ENCODE measurements around the gene GPR31.
"Not testable (repeated sequence)": the region's sequence is repeated elsewhere in the genome, so short reads cannot be mapped to it uniquely, and the experiment has no call there.

The GPR31 gene

GRCh38 chr6:167193515-167194125 lies 35.8 kb upstream of the GPR31 start:
- not testable (repeated sequence) for H3K79me1 ChIP-seq (ENCODE audit: low read depth, low read length); DNase-seq (ENCODE audit: low spot score); H3K4me2 ChIP-seq (ENCODE audit: insufficient read depth, low read length, poor library complexity, severe bottlenecking); H2BK12ac ChIP-seq (ENCODE audit: low read length); H2AK5ac ChIP-seq (ENCODE audit: low read depth, low read length); H4K91ac ChIP-seq (ENCODE audit: low read depth, low read length, poor library complexity); H3K4ac ChIP-seq (ENCODE audit: low read length); H3K9ac ChIP-seq (ENCODE audit: low read depth, low read length, poor library complexity); H2AFZ ChIP-seq (ENCODE audit: low read length); H4K8ac ChIP-seq (ENCODE audit: low read depth, low read length); H3K27me3 ChIP-seq (ENCODE audit: control insufficient read depth in 3 of 3, insufficient read depth in 3 of 3, low read depth in 1 of 3, low read length in 3 of 3); H2BK5ac ChIP-seq (ENCODE audit: low read length); H3K4me1 ChIP-seq (ENCODE audit: control insufficient read depth in 2 of 2, insufficient read depth in 1 of 2, low read depth in 1 of 2, low read length in 2 of 2); H3K9me3 ChIP-seq (replicated peaks in 1 of 2; ENCODE audit: control insufficient read depth in 2 of 2, insufficient read depth in 1 of 2, low read depth in 1 of 2, low read length in 2 of 2); H2BK15ac ChIP-seq (ENCODE audit: low read length); H3K27ac ChIP-seq (replicated peaks; ENCODE audit: low read length); H3K36me3 ChIP-seq (replicated peaks in 1 of 2; ENCODE audit: control insufficient read depth in 2 of 2, insufficient read depth in 2 of 2, low read length in 2 of 2); H3K14ac ChIP-seq (ENCODE audit: low read length); H3K4me3 ChIP-seq (ENCODE audit: low read length in 2 of 2); H3K23ac ChIP-seq (ENCODE audit: low read depth, low read length, poor library complexity); H2BK120ac ChIP-seq (ENCODE audit: low read depth, low read length); H3K18ac ChIP-seq (ENCODE audit: low read length)
- no CpG with 5 or more reads among the region's 6 CpGs for WGBS, 2 donors (ENCODE audit: extremely low coverage in 2 of 2, insufficient read length in 2 of 2, insufficient replicate concordance in 1 of 2)

GRCh38 chr6:167191043-167191583 lies 33.3 kb upstream of the GPR31 start:
- not testable (repeated sequence) for H3K4me1 ChIP-seq (ENCODE audit: control insufficient read depth in 2 of 2, insufficient read depth in 1 of 2, low read depth in 1 of 2, low read length in 2 of 2); H3K27me3 ChIP-seq (ENCODE audit: control insufficient read depth in 3 of 3, insufficient read depth in 3 of 3, low read depth in 1 of 3, low read length in 3 of 3); H3K14ac ChIP-seq (ENCODE audit: low read length); H3K4me3 ChIP-seq (ENCODE audit: low read length in 2 of 2); H3K27ac ChIP-seq (replicated peaks; ENCODE audit: low read length); H3K4me2 ChIP-seq (ENCODE audit: insufficient read depth, low read length, poor library complexity, severe bottlenecking); H2BK15ac ChIP-seq (ENCODE audit: low read length); H3K36me3 ChIP-seq (replicated peaks in 1 of 2; ENCODE audit: control insufficient read depth in 2 of 2, insufficient read depth in 2 of 2, low read length in 2 of 2); H2AK5ac ChIP-seq (ENCODE audit: low read depth, low read length); H2BK12ac ChIP-seq (ENCODE audit: low read length); H3K18ac ChIP-seq (ENCODE audit: low read length); H4K91ac ChIP-seq (ENCODE audit: low read depth, low read length, poor library complexity); H3K9ac ChIP-seq (ENCODE audit: low read depth, low read length, poor library complexity); H3K79me1 ChIP-seq (ENCODE audit: low read depth, low read length); H3K9me3 ChIP-seq (replicated peaks in 1 of 2; ENCODE audit: control insufficient read depth in 2 of 2, insufficient read depth in 1 of 2, low read depth in 1 of 2, low read length in 2 of 2); H3K4ac ChIP-seq (ENCODE audit: low read length); H2BK5ac ChIP-seq (ENCODE audit: low read length); H3K23ac ChIP-seq (ENCODE audit: low read depth, low read length, poor library complexity); DNase-seq (ENCODE audit: low spot score); H2BK120ac ChIP-seq (ENCODE audit: low read depth, low read length); H2AFZ ChIP-seq (ENCODE audit: low read length); H4K8ac ChIP-seq (ENCODE audit: low read depth, low read length)
- WGBS, 2 donors (ENCODE audit: extremely low coverage in 2 of 2, insufficient read length in 2 of 2, insufficient replicate concordance in 1 of 2), result no CpG with 5 or more reads among the region's 8 CpGs

GRCh38 chr6:167187275-167187674 lies 29.5 kb upstream of the GPR31 start:
- not testable (repeated sequence) for H2BK12ac ChIP-seq (ENCODE audit: low read length); H3K27me3 ChIP-seq (ENCODE audit: control insufficient read depth in 3 of 3, insufficient read depth in 3 of 3, low read depth in 1 of 3, low read length in 3 of 3); H4K8ac ChIP-seq (ENCODE audit: low read depth, low read length); H4K91ac ChIP-seq (ENCODE audit: low read depth, low read length, poor library complexity); H3K9ac ChIP-seq (ENCODE audit: low read depth, low read length, poor library complexity); H3K36me3 ChIP-seq (replicated peaks in 1 of 2; ENCODE audit: control insufficient read depth in 2 of 2, insufficient read depth in 2 of 2, low read length in 2 of 2); H3K4ac ChIP-seq (ENCODE audit: low read length); H3K14ac ChIP-seq (ENCODE audit: low read length); H2BK5ac ChIP-seq (ENCODE audit: low read length); DNase-seq (ENCODE audit: low spot score); H3K4me2 ChIP-seq (ENCODE audit: insufficient read depth, low read length, poor library complexity, severe bottlenecking); H3K79me1 ChIP-seq (ENCODE audit: low read depth, low read length); H3K27ac ChIP-seq (replicated peaks; ENCODE audit: low read length); H2BK120ac ChIP-seq (ENCODE audit: low read depth, low read length); H3K4me3 ChIP-seq (ENCODE audit: low read length in 2 of 2); H3K4me1 ChIP-seq (ENCODE audit: control insufficient read depth in 2 of 2, insufficient read depth in 1 of 2, low read depth in 1 of 2, low read length in 2 of 2); H3K23ac ChIP-seq (ENCODE audit: low read depth, low read length, poor library complexity); H2AFZ ChIP-seq (ENCODE audit: low read length); H2AK5ac ChIP-seq (ENCODE audit: low read depth, low read length); H3K9me3 ChIP-seq (replicated peaks in 1 of 2; ENCODE audit: control insufficient read depth in 2 of 2, insufficient read depth in 1 of 2, low read depth in 1 of 2, low read length in 2 of 2); H3K18ac ChIP-seq (ENCODE audit: low read length); H2BK15ac ChIP-seq (ENCODE audit: low read length)
- no CpG with 5 or more reads among the region's 9 CpGs for WGBS, 2 donors (ENCODE audit: extremely low coverage in 2 of 2, insufficient read length in 2 of 2, insufficient replicate concordance in 1 of 2)

- H3K4me2 ChIP-seq (ENCODE audit: insufficient read depth, low read length, poor library complexity, severe bottlenecking); H3K4ac ChIP-seq (ENCODE audit: low read length); H3K23ac ChIP-seq (ENCODE audit: low read depth, low read length, poor library complexity); H4K8ac ChIP-seq (ENCODE audit: low read depth, low read length); H2BK5ac ChIP-seq (ENCODE audit: low read length); H3K27ac ChIP-seq (replicated peaks; ENCODE audit: low read length); H3K18ac ChIP-seq (ENCODE audit: low read length); H2AFZ ChIP-seq (ENCODE audit: low read length); H3K9me3 ChIP-seq (replicated peaks in 1 of 2; ENCODE audit: control insufficient read depth in 2 of 2, insufficient read depth in 1 of 2, low read depth in 1 of 2, low read length in 2 of 2); H4K91ac ChIP-seq (ENCODE audit: low read depth, low read length, poor library complexity); H3K36me3 ChIP-seq (replicated peaks in 1 of 2; ENCODE audit: control insufficient read depth in 2 of 2, insufficient read depth in 2 of 2, low read length in 2 of 2); H2BK12ac ChIP-seq (ENCODE audit: low read length); H3K27me3 ChIP-seq (ENCODE audit: control insufficient read depth in 3 of 3, insufficient read depth in 3 of 3, low read depth in 1 of 3, low read length in 3 of 3); H2BK15ac ChIP-seq (ENCODE audit: low read length); H3K9ac ChIP-seq (ENCODE audit: low read depth, low read length, poor library complexity); H3K4me1 ChIP-seq (ENCODE audit: control insufficient read depth in 2 of 2, insufficient read depth in 1 of 2, low read depth in 1 of 2, low read length in 2 of 2); H2BK120ac ChIP-seq (ENCODE audit: low read depth, low read length); H3K4me3 ChIP-seq (ENCODE audit: low read length in 2 of 2); DNase-seq (ENCODE audit: low spot score); H3K79me1 ChIP-seq (ENCODE audit: low read depth, low read length); H2AK5ac ChIP-seq (ENCODE audit: low read depth, low read length); H3K14ac ChIP-seq (ENCODE audit: low read length): not testable (repeated sequence)
- no CpG with 5 or more reads among the region's 3 CpGs for WGBS, 2 donors (ENCODE audit: extremely low coverage in 2 of 2, insufficient read length in 2 of 2, insufficient replicate concordance in 1 of 2)
Measured at GRCh38 chr6:167185101-167185500, 27.3 kb upstream of the GPR31 start.
